ENCODE measurements around the gene GDPD5.

GDPD5 gene

DNA sequence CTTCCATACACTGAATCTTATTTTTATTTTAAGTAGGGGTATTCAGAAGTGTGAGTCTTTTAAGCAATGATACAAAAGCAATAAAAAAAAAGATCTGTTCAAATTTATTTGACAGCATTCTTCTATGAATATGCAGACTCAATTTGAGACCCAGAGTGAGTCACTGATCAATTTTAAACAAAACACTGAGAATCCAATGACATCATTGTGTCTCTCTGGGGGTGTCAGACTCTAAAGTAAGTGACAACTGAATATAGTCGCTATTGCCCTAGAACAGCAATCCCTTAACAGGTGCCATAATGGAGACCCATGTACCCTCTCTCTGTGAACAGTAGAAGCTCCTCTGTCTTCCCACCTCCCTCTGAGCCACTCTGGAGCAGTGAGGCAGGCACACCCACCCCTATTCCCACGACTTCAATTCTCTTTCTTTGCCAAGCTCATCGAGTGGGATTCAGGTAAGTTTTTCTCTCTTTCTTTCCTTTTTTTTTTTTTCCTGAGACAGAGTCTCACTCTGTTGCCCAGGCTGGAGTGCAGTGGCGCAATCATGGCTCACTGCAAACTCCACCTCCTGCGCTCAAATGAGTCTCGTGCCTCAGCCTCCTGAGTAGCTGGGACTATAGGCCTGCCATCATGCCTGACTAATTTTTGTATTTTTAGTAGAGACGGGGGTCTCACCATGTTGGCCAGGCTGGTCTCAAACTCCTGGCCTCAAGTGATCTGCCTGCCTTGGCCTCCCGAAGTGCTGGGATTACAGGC, 131.5 kb downstream of the GDPD5 start:
- H3K4me1 Mint-ChIP-seq: peaks cover 2 to 3% of the 10 kb centered on the region in 2 donors
- H3K27ac Mint-ChIP-seq: peak overlapping the region; percentile 7
- ATAC-seq (replicated peaks): no peak
- peaks cover under 1 to 1% of the 10 kb centered on the region in 2 donors for H3K36me3 Mint-ChIP-seq
- H3K9me3 Mint-ChIP-seq: no peaks in the 10 kb centered on the region
- no peak for DNase-seq
- peaks cover 4 to 9% of the 10 kb centered on the region in 2 donors for H3K27me3 Mint-ChIP-seq
- H3K4me3 Mint-ChIP-seq: no peak overlapping the region

DNA sequence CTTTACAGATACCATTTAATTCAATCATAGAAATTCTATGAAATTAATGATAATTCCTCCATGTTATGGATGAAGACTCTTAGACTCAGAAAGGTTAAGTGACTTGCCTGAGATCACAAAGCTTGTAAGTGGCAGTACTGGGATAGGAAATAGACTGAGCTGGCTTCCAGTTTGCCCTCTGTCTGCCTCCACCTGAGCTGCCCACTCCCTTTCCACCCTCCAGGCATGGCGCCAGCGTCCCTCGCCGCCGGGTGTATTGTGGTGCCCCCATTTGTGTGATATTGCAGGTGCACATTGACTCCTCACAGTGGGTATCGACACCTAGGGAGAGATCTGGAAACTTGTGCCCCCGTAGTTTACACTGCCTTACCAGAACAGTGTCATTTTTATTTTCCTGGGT, 135.8 kb downstream of the GDPD5 start:
- DNase-seq (no peak), ATAC-seq (replicated peaks) (no peak)
- Mint-ChIP-seq H3K9me3 (no peaks in the 10 kb centered on the region), H3K27ac (no peak overlapping the region), H3K4me3 (no peak overlapping the region), H3K36me3 (no peaks in the 10 kb centered on the region), H3K4me1 (no peaks in the 10 kb centered on the region), H3K27me3 (peaks cover 14 to 15% of the 10 kb centered on the region in 2 donors)

DNA sequence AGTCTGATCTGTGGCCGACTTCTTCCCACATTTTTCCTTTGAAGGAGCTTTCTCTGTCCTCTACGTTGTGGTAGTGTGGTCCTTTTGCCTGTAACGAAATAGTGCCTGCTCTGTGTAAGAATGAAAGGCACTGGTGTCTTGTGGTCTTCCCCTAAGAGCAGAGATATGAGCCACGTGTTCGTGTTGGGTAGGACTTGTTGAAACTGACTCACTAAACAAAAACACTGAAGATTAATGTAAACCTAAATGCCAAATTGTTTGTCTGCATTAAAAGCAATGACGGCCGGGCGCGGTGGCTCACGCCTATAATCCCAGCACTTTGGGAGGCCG, 136.5 kb downstream of the GDPD5 start:
- H3K4me3 Mint-ChIP-seq: no peak overlapping the region
- H3K27ac Mint-ChIP-seq: no peak overlapping the region
- no peaks in the 10 kb centered on the region for H3K9me3 Mint-ChIP-seq
- peaks cover 18 to 20% of the 10 kb centered on the region in 2 donors for H3K27me3 Mint-ChIP-seq
- H3K36me3 Mint-ChIP-seq: no peaks in the 10 kb centered on the region
- no peak for ATAC-seq (replicated peaks)
- DNase-seq: no peak
- H3K4me1 Mint-ChIP-seq: peaks cover 2 to 4% of the 10 kb centered on the region in 2 donors

DNA sequence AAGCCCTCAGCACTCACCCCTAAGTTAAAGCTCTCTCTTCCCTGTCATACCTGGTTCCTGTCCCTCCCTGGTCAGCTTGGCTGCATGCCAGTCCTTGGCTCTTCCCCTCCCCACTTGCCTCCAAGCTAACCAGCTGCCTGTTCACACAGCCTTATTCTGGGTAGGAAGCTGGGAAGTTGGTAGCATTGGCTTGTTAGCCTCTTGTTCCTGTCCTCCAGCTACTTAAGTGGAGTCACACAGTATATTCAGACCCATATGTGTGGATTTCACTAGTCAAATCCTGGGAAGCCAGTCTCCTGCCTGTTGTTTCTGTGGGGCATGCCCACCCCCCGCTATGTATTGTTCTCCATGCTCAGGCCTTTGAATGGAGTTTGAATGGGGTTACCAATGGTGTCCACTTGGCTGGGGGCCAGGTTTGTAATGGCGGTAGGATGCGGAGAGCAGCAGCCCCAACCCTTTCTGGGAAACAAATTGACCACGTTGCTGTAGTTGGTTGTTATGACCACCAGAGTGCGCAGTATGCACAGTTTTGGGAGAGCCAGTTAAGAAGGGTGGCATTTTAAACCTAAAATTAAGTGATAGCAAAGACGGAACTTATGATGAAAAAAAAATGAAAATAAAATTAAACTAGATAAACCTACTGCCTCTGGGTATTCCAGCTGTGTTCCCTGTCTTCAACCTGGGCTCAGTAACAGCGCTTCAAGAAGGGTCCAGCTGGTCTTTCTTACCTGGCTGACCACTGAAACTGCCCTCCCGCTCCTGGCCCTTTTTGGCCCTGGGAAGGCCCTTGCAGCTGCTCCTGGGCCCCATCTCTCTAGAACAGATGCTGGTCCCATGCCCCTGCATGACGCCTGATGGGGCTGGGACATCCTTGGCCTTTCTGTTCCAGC, 137.1 kb downstream of the GDPD5 start:
- Mint-ChIP-seq H3K27me3 (peaks cover 20 to 24% of the 10 kb centered on the region in 2 donors), H3K9me3 (no peaks in the 10 kb centered on the region), H3K4me3 (no peak overlapping the region), H3K36me3 (no peaks in the 10 kb centered on the region), H3K4me1 (peaks cover 2 to 5% of the 10 kb centered on the region in 2 donors), H3K27ac (no peak overlapping the region)
- peak; percentile 58 for DNase-seq
- ATAC-seq (replicated peaks): peak; percentile 87 to 88

DNA sequence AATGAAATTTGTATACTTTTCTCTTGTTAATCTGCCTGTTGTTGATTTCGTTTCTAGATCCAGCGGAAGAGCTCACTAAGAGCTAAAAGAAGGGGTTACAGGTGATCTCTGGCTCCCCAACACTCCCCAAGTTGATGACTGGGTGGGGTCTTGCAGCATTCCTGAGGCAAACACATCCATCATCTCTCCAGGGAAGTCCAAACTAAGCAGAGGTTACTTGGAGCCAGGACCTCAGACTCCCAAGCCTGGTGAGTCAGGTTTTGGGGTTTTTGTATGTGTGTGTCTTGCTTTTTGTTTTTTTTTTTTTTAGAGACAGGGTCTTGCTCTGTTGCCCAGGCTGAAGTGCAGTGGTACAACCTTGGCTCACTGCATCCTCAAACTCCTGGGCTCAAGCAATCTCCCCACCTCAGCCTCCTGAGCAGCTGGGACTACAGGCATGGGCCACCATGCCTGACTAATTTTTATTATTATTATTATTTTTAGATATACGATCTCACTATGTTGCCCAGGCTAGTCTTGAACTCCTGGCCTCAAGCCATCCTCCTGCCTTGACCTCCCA, 137.9 kb downstream of the GDPD5 start:
- no peak overlapping the region for H3K4me3 Mint-ChIP-seq

DNA sequence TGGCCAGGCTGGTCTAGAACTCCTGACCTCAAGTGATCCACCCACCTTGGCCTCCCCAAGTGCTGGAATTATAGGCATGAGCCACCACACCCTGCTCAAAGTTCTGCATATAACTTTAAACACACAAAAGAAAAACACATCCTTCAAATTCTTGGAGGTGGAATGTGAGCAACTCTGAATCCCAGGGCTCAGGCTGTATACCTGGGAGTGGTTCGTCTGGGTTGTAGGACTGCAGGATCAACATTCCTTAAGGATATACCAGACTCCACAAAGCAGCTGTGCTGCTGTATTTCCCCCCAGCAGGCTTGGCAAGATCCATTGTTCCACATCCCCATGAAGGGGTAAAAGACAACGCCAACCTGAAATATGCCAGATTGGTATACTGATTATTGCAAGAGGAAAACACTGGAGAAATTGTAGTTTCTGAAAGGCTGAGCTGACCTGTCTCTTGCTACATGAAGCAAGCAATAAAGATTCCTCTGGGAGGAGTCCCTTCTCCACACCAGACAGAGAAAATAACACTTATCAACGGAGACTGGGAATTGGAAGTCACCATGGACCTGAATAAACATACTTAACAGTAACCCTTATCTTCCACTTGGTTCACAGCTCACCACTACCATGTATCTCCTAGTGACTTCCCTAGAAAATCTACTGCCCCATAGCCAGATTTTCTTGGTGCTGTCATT, 138.7 kb downstream of the GDPD5 start:
- H3K9me3 Mint-ChIP-seq: no peaks in the 10 kb centered on the region
- DNase-seq (no peak), ATAC-seq (replicated peaks) (no peak)
- H3K4me1 Mint-ChIP-seq: peaks cover 4 to 5% of the 10 kb centered on the region in 2 donors
- H3K27me3 Mint-ChIP-seq: peaks cover 20 to 29% of the 10 kb centered on the region in 2 donors
- H3K36me3 Mint-ChIP-seq: no peaks in the 10 kb centered on the region
- H3K27ac Mint-ChIP-seq: no peak overlapping the region
- no peak overlapping the region for H3K4me3 Mint-ChIP-seq

More for the DNA sequence above, 137.9 kb downstream of the GDPD5 start:
- no peak overlapping the region for H3K27ac Mint-ChIP-seq
- no peaks in the 10 kb centered on the region for H3K36me3 Mint-ChIP-seq
- H3K27me3 Mint-ChIP-seq: peaks cover 20 to 29% of the 10 kb centered on the region in 2 donors
- H3K4me1 Mint-ChIP-seq: peaks cover 4 to 5% of the 10 kb centered on the region in 2 donors
- ATAC-seq (replicated peaks) (no peak), DNase-seq (no peak)
- H3K9me3 Mint-ChIP-seq: no peaks in the 10 kb centered on the region
